ENCODE measurements around the gene TMEM53.
"Not testable (repeated sequence)": the region's sequence is repeated elsewhere in the genome, so short reads cannot be mapped to it uniquely, and the experiment has no call there.

TMEM53 gene

GRCh38 chr1:44672254-44672955, 1.9 kb downstream of the TMEM53 start:
- DNase-seq (ENCODE audit: low spot score): no peak

GRCh38 chr1:44670751-44671640, 3.3 kb downstream of the TMEM53 start:
- DNase-seq (ENCODE audit: low spot score): no peak

DNA sequence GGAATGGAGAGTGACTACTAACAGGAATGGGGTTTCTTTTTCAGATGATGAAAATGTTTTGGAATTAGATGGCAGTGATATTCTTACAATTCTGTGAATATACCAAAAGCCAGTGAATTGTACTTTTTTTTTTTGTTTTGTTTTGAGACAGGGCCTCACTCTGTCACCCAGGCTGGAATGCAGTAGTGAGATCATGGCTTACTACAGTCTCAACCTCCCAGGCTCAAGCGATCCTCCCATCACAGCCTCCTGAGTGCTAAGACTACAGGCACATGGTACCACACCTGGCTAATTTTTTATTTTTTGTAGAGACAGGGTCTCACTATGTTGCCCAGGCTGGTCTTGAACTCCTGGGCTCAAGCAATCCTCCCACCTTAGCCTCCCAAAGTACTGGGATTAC, 7.6 kb downstream of the TMEM53 start:
- not testable (repeated sequence) for DNase-seq (ENCODE audit: low spot score)

- DNase-seq (ENCODE audit: low spot score): no peak
These were observed 9.4 kb downstream of the TMEM53 start for GRCh38 chr1:44664730-44665370.

DNA sequence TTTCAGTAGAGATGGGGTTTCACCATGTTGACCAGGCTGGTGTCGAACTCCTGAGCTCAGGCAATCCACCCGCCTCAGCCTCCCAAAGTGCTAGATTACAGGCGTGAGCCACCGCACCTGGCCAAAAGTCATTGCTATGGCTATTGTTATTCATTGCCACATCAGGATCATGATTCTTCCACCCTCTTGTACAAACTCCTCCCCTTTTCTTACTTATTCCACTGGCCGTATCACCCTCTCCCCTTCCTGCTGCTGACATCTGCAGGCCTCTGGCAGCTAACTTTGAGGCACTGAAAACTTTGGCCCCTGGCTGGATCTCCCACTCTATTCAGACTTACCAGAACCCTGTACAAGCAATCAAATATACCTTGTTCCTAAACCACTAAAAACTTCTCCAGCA, 10.9 kb downstream of the TMEM53 start:
- no peak for DNase-seq (ENCODE audit: low spot score)

DNA sequence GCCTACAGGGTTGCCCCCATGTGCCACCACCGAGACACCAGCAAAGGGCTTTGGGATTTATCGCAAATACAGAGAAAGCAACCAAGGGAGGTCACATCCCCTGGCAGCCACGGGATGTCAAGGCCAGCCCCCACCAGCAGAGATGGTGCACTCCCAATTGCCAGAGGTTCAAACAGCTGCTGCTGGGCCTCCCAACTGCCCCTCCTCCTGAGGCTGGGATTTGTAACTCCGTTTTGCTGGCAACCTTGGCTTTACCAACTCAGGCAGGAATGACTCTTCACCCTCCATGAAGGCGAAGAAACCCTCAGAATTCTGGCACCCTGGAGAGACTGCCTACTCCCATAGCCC, 11.6 kb downstream of the TMEM53 start:
- DNase-seq (ENCODE audit: low spot score): no peak

DNA sequence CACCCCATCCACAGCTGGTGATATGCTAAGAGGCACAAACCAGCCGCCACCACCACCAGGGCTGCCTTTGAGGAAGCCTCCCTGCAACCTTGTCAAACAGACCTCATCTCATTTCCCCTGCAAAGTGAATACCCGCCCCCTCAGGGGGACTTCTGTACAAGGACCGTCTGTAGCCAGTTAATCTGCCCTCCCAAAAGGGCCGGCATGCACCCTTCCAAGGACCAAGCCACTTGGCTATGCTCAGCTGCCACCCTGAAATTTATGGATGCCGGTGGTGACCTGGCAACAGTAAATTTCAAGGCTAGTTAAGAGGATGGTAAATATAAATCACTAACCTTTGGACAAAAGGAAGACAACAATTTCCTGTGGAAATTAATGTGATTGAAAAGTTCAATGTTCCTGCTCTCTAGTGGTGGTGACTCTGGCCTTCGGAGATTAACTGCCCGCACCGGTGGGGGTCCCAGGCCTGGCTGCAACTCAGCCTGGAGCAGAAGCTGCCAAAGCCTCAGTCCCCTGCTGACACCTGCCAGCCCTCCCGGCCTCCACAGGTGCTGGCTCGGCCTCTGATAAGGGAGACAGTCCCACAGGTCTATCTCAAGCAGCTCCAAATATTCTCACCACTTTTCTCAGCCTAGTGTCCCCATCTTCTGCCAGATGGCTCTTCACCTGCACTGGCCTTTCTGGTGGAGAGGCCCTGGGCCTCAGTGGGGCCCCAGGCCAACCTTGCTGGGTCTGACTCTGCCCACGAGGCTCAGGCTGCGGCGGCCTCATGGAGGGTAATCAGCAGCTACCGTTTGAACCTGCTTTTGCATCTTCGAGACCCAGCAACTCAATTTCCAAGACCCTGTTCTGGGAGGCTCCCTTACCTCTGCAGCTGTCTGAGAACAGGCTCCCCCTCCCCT, 12.2 kb downstream of the TMEM53 start:
- DNase-seq (ENCODE audit: low spot score): no peak

GRCh38 chr1:44660176-44660575, 14.1 kb downstream of the TMEM53 start:
- DNase-seq (ENCODE audit: low spot score): no peak

DNA sequence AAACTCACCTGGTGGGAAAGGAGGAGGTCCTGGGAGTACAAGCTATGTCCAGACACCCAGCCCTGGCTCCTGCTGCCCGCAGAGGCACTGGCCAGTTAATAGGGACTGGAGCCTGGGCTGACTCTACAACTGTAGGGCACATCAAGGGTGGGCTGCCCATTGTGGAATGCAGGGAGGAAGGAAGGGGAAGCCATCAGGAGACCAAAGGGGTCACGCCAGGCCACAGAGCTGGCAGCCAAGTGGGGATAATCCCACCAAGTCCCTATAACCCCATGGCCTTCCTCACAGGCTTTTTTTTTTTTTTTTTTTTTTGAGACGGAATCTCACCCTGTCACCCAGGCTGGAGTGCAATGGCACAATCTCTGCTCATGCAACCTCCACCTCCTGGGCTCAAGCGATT, 14.7 kb downstream of the TMEM53 start:
- DNase-seq (ENCODE audit: low spot score): no peak

GRCh38 chr1:44655609-44656008, 18.7 kb downstream of the TMEM53 start:
- DNase-seq (ENCODE audit: low spot score): no peak

DNA sequence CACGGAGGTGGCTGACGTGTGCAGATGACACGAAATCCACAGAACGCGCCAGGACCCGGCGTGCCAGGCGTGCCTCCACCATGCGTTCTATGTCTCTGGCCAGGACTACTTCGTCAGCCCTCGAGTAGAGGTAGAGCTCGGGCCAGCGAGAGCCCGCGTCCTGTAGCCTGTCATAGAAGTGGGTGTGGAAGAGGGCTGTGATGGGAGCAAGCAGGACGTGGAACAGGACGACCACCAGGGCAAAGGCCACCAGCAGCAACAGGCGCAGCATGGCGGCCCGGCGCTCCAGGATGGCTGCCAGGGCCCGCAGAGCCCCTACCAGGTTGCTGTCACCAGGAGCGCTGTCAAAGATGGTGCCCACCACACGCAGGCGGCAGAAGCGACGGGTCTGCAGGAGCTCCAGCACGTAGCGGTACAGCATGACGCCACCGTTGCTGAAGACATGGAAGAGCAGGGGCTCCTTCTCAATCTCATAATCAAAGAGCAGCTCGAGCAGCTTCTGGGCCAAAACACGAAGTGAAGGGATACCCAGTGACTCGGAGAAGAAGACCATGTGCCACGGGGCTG, 19.6 kb downstream of the TMEM53 start:
- no peak for DNase-seq (ENCODE audit: low spot score)

DNA sequence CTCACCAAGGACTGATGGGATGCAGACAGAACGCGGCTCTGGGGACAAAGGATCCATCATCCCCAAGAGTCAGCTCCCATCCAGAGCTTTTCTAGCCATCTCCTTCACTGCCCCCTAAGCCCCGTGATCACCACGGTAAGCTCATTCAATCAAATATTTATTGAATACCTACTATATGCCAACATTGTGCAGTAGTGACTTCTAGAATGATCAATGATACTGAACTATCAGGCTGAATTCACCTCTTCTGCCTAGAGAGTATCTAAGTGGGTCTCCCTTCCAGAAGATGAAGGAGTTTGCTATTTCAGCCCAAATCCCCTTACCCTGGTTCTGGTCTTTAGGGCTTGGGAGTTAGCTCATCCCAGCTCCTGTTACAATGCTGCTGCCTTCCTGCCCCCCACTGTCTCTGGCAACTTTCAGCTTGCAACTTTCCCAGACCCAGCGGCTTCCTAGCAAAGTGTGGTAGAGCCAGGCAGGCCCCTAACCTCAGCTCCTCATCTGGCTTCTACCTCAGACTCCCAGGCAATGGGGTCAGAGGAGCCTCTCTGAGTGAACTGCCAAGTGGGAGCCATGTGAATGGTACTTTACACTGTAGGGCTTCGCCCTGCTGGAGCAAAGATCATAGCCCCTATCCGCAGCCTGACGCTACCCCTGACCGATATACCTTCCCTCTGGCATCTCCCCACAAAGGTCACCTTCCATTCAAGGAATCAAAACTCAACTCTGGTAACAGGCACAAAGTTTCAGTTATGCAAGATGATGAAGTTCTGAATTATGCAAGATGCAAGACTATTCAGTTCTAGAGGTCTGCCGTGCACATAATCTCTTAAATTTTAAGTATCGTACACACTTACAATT, 20.9 kb downstream of the TMEM53 start:
- DNase-seq (ENCODE audit: low spot score): no peak

GRCh38 chr1:44652445-44653106, 21.7 kb downstream of the TMEM53 start:
- peak; percentile 70 for DNase-seq (ENCODE audit: low spot score)

DNA sequence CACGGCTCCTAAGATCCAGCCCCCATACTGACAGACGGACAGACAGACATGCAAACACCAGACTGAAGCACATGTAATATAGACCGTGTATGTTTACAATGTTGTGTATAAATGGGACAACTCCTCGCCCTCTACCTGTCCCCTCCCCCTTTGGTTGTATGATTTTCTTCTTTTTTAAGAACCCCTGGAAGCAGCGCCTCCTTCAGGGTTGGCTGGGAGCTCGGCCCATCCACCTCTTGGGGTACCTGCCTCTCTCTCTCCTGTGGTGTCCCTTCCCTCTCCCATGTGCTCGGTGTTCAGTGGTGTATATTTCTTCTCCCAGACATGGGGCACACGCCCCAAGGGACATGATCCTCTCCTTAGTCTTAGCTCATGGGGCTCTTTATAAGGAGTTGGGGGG, 23.2 kb downstream of the TMEM53 start:
- DNase-seq (ENCODE audit: low spot score): no peak

- no peak for DNase-seq (ENCODE audit: low spot score)
These were observed 24.0 kb downstream of the TMEM53 start for GRCh38 chr1:44650159-44650831.

- no peak for DNase-seq (ENCODE audit: low spot score)
These were observed 24.5 kb downstream of the TMEM53 start for GRCh38 chr1:44649788-44650158.

DNA sequence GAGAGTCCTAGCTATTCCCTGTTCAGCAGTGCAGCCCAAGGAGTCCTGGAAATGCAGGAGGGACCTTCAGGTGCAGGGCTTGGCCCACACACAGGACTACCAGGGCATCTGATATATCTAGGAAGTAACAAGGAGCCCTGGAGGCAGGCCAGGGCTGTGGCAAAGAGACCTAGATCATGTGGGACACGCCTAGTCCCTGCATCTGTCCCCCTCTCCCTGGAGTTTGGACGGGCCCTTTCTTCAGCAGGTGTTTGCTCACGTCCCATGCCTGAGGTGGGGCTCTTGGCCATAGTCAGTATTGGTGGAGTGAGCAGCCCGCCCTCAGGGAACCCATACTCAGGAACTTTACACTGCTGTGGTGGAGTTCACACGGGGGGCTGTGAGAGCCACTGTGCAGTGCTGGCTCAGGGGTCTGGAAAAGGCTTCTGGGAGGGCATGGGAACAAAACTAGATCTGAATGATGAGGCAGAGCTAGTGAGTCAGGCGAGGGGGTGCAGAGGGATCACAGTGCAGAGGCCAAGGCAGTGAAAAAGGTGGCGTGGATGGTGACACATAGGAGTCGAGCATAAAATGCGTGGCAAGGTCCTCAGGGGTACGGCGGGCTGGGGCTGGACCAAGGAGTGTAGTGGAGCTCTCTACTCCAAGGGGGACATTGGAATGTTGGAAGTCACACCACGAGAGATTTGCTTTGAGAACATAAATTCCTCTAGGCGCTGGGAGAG, 25.6 kb downstream of the TMEM53 start:
- no peak for DNase-seq (ENCODE audit: low spot score)

GRCh38 chr1:44647896-44648295, 26.4 kb downstream of the TMEM53 start:
- no peak for DNase-seq (ENCODE audit: low spot score)
